B cell (primary cell): ENCODE data around the gene PTRH1.

ENCODE experiments used
- EZH2 ChIP-seq: IDR thresholded peaks from 2 replicates; pipeline ENCODE4 v1.6.1; 2012; ENCODE audit warnings: borderline replicate concordance, low read depth, mild to moderate bottlenecking, moderate library complexity, low read length; ENCODE audit not compliant: insufficient read depth, poor library complexity, severe bottlenecking
- TF ChIP-seq, protein P1 (sequence below): fragments of 200-600 bp; IDR thresholded peaks from one replicate; pipeline ENCODE4 v1.8.0; 2022; ENCODE audit warnings: antibody characterized with exemption, mild to moderate bottlenecking

DNA sequence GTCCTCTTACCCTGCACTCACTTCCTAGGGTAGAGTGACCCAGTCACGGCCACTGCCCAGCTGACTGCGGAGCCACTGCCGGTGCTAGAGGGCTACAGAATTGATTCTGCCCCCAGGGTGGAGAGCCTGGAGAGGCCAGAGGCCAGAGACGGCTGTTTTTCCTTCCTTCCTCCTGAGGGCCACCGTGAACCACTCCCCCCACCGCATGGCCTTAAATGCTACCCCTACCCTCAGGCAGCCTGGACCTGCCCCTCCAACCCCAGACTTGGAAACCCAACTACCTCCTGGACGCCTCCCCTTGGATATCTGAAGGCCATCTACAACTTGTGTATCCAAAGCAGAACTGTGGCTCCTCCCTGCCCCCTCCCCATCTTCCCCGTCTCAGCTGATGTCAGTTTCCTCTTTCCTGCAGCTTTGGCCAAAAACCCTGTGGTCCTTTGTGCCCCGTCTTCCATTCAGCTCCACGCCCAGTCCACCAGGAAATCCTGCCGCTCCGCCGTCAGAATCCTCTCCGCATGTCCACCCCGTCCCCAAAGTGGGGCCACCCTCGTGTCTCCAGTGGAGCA, 46.7 kb upstream of the PTRH1 start:
- no peak for TF ChIP-seq EZH2
- TF ChIP-seq, protein P1, sequence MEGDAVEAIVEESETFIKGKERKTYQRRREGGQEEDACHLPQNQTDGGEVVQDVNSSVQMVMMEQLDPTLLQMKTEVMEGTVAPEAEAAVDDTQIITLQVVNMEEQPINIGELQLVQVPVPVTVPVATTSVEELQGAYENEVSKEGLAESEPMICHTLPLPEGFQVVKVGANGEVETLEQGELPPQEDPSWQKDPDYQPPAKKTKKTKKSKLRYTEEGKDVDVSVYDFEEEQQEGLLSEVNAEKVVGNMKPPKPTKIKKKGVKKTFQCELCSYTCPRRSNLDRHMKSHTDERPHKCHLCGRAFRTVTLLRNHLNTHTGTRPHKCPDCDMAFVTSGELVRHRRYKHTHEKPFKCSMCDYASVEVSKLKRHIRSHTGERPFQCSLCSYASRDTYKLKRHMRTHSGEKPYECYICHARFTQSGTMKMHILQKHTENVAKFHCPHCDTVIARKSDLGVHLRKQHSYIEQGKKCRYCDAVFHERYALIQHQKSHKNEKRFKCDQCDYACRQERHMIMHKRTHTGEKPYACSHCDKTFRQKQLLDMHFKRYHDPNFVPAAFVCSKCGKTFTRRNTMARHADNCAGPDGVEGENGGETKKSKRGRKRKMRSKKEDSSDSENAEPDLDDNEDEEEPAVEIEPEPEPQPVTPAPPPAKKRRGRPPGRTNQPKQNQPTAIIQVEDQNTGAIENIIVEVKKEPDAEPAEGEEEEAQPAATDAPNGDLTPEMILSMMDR = no peak
